ENCODE results near the gene KRT82.

KRT82 gene

GRCh38 chr12:52344111-52344510 is 62.0 kb downstream of the KRT82 start:
- DNase-seq (ENCODE audit: low read depth in 1 of 2, low spot score in 1 of 2), result no peak
- in situ Hi-C loops (cut with HindIII; ENCODE audit: low pct_unique_long_range_greater_than_20kb, low sequenced_read_pairs), result no loop called here

More at GRCh38 chr12:52344111-52344510, 62.0 kb downstream of the KRT82 start:
- no peak for TF ChIP-seq JUND (IDR thresholded peaks at IDR 0.05; ENCODE audit: low read depth)
